Bronchial smooth muscle cell (primary cell): ENCODE results near the gene GFM2. TPM values are rescaled to one million over a fixed set of nuclear protein-coding genes. Genes with fewer than 3 reads are reported as not detected.

Source experiments
- total RNA-seq: library from RNA; depleted of rRNA; stranded (reverse); fragments of >200 nt; gene quantifications from 2 replicates; pipeline ENCODE4 v1.2.1, GENCODE V29; 2014

The GFM2 gene, protein sequence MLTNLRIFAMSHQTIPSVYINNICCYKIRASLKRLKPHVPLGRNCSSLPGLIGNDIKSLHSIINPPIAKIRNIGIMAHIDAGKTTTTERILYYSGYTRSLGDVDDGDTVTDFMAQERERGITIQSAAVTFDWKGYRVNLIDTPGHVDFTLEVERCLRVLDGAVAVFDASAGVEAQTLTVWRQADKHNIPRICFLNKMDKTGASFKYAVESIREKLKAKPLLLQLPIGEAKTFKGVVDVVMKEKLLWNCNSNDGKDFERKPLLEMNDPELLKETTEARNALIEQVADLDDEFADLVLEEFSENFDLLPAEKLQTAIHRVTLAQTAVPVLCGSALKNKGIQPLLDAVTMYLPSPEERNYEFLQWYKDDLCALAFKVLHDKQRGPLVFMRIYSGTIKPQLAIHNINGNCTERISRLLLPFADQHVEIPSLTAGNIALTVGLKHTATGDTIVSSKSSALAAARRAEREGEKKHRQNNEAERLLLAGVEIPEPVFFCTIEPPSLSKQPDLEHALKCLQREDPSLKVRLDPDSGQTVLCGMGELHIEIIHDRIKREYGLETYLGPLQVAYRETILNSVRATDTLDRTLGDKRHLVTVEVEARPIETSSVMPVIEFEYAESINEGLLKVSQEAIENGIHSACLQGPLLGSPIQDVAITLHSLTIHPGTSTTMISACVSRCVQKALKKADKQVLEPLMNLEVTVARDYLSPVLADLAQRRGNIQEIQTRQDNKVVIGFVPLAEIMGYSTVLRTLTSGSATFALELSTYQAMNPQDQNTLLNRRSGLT
- 26.4 and 27.4 TPM in 2 replicates for total RNA-seq

DNA sequence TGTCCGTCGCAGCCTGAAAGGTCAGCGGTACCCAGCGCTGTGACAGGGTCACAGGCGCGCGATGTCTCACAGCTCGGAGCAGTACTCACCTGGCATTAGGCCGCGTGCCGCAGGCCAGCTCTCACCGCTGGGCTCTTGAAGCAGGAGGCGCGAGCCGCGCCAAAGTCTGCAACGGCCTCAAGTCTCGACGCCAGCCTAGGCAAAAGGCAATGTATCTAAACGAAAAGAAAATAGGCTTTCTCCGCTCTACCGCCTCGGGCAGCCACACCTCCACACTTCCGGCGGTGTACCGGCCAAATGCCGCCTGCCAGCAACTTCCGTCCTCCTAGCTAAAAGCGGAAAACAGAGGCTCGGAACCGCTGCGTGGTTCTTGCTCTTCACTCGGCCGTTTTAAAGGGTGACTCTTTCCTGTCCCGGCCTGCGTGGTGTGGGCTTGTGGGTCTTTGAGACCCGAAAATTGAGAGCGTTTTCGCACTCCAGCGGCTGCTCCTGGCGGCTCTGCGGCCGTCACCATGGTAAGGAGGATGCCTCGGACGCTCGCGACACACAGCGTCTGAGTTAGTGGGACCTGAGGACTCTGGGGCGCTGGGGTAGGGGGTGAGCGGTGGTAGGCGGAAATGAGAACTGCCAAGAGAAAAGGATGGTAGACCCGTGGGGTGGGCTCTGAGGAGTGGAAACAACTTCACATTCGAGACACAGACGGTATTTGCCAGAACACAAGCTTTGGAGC, at the start of gene GFM2, which contains the start of gene NSA2:
Gene GFM2 (minus strand): TSS at position 269 of the 730 bp plus-strand sequence. CDS start 3,375 bp downstream, outside the sequence.
Gene NSA2 (plus strand): TSS at position 401 of the 730 bp plus-strand sequence. CDS start 112 bp downstream, at position 513.

DNA sequence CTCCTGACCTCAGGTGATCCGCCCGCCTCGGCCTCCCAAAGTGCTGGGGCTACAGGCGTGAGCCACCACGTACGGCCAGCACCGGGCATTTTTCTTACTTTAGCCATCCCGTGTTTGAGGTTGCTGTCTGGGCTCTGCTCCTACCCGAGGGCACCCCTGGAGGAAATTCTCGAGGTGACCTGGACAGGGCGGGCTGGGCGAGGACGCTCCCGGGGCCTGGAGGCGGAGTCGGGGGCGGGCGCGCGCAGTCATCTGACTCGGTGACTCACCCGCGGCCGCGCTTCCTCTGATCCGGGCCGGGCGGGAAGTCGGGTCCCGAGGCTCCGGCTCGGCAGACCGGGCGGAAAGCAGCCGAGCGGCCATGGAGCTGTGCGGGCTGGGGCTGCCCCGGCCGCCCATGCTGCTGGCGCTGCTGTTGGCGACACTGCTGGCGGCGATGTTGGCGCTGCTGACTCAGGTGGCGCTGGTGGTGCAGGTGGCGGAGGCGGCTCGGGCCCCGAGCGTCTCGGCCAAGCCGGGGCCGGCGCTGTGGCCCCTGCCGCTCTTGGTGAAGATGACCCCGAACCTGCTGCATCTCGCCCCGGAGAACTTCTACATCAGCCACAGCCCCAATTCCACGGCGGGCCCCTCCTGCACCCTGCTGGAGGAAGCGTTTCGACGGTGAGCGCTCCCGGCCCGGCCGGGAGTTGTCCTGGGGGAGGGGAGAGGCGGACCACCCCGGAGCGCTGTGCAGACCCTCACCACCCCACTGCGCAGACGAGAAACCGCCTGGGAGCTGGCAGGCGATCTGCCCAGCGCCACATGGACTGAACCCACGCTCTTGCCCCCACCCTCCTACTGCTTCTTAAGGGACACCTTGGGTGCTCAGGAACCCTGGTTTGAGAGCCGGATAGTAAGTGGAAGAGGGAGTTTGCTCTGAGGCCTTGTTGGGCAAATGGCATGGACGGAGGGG, 81.7 kb downstream of the GFM2 start, which contains the start of gene HEXB:
Gene HEXB (plus strand): TSS at position 334 of the 952 bp plus-strand sequence. CDS start 28 bp downstream, at position 362.

Other genes with a start within 250 kb of the GFM2 start
- gene ENC1, start 126.4 kb downstream of the GFM2 start, total RNA-seq: 11.7 and 14.5 TPM in 2 replicates
- gene HEXB, start 81.9 kb downstream of the GFM2 start, total RNA-seq: 334 and 613 TPM in 2 replicates
- 97.4 and 115 TPM in 2 replicates for gene NSA2, start 132 bp upstream of the GFM2 start, total RNA-seq
- 0.16 and 0.17 TPM in 2 replicates for gene FAM169A, start 99.3 kb upstream of the GFM2 start, total RNA-seq